Left renal cortex interstitium (tissue), 4 donors: ENCODE results near the gene CORO1A. TPM values are rescaled to one million over a fixed set of nuclear protein-coding genes. Genes with fewer than 3 reads are reported as not detected.
"Not testable (repeated sequence)": the region's sequence is repeated elsewhere in the genome, so short reads cannot be mapped to it uniquely, and the experiment has no call there.

ENCODE experiments used
- DNase-seq, 4 donors: peaks; one replicate each; pipeline ENCODE4 v3.0.0-alpha.2; 2013; ENCODE audit warnings: low read depth in 4 of 4, low spot score in 2 of 4, missing footprints in 1 of 4
- polyA plus RNA-seq, 4 donors: library from polyadenylated mRNA; unstranded; fragments of 120-200 nt; gene quantifications; one replicate each; pipeline ENCODE4 v1.2.1, GENCODE V29; 2013; ENCODE audit not compliant: insufficient read length in 4 of 4

CORO1A gene
- polyA plus RNA-seq, 4 donors: 7.6 to 15.3 (median 11.2) TPM

DNA sequence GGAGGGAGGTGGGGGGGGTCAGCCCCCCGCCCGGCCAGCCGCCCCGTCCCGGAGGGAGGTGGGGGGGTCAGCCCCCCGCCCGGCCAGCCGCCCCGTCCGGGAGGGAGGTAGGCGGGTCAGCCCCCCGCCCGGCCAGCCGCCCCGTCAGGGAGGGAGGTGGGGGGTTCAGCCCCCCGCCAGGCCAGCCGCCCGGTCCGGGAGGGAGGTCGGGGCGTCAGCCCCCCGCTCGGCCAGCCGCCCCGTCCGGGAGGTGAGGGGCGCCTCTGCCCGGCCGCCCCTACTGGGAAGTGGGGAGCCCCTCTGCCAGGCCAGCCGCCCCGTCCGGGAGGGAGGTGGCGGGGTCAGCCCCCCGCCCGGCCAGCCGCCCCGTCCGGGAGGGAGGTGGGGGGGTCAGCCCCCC, 14.0 kb upstream of the CORO1A start:
- not testable (repeated sequence) for DNase-seq

DNA sequence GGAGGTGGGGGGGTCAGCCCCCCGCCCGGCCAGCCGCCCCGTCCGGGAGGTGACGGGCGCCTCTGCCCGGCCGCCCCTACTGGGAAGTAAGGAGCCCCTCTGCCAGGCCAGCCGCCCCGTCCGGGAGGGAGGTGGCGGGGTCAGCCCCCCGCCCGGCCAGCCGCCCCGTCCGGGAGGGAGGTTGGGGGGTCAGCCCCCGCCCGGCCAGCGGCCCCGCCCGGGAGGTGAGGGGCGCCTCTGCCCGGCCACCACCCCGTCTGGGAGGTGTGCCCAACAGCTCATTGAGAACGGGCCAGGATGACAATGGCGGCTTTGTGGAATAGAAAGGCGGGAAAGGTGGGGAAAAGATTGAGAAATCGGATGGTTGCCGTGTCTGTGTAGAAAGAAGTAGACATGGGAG, 13.3 kb upstream of the CORO1A start:
- DNase-seq: not testable (repeated sequence)

DNA sequence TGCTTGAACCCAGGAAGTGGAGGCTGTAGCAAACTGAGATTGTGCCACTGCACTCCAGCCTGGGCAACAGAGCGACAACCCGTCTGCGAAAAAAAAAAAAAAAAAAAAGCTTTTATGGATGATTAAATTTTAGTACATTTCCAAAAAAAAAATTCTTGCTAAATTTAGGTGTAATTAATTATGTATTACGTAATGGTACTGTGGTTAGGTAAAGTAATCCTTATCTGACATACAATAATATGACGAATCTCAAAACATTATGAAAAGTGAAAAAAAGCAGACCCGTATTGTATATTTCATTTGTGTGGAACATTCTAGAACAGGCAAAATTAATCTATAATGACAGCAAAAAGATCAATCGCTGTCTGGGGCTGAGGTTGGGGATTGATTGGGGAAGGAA, 10.3 kb upstream of the CORO1A start:
- no peak for DNase-seq

DNA sequence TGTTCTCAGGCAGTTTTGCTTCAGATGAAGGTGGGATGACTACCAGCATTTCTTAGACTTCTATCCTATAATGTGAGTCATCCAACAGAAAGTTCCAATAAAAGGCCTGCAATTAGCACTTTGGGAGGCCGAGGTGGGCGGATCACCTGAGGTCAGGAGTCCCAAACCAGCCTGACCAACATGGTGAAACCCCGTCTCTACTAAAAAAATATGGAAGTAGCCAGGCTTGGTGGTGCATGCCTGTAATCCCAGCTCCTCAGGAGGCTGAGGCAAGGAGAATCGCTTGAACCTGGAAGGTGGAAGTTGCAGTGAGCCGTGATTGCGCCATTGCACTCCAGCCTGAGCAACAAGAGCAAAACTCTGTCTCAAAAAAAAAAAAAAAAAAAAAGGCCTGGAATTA, 6.5 kb upstream of the CORO1A start:
- DNase-seq: not testable (repeated sequence)

DNA sequence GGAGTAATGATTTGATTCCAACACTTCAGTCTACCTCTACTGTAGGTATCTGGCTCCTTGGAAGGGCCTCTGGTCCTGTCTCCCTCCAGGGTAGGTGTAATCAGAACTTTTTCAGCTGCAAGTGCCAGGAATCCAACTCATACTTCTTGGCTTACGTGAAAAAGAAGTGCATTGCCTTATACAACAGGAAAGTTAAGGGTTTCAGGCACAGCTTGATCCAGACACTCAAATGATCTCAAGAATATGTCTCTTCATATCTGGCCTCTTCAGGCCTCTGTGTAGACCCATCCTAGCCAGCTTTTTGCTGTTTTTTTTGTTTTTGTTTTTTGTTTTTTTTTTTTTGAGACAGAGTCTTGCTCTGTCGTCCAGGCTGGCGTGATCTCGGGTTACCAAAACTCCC, 4.2 kb upstream of the CORO1A start:
- DNase-seq: no peak

DNA sequence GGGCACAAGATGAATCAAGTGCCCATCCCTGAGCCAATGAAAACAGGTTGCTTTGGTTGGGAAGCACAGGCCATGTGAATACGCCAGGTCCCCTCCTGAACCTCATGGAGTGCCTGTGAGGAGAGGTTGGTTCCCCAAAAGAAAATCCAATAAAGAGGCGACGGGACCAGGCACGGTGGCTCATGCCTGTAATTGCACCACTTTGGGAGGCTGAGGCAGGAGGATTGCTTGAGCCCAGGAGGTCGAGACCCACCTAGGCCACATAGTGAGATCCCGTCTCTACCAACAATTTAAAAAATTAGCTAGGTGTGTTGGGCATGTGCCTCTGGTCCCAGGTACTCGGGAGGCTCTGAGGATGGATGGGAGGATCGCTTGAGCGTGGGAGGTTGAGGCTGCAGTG, 3.5 kb upstream of the CORO1A start:
- no peak for DNase-seq

DNA sequence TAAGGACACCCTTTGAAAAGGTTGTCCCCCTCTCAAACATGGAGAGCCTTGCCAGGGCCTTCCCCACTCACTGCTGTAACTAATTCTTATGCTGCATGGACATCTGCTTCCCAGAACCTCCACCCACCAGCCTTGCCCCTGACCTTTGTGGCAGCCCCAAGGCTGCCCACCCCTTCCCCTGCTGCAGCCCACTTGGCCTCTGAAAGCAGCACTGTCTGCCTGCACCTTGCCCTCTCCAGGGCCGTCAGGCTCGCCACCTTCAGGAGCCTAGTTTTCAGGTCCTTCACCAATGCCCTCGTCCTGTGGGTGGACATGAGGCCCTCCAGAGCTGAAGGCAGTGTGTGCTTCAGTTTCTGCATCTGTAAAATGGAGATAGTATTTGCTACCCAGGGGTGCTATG, 2.7 kb upstream of the CORO1A start:
- no peak for DNase-seq

DNA sequence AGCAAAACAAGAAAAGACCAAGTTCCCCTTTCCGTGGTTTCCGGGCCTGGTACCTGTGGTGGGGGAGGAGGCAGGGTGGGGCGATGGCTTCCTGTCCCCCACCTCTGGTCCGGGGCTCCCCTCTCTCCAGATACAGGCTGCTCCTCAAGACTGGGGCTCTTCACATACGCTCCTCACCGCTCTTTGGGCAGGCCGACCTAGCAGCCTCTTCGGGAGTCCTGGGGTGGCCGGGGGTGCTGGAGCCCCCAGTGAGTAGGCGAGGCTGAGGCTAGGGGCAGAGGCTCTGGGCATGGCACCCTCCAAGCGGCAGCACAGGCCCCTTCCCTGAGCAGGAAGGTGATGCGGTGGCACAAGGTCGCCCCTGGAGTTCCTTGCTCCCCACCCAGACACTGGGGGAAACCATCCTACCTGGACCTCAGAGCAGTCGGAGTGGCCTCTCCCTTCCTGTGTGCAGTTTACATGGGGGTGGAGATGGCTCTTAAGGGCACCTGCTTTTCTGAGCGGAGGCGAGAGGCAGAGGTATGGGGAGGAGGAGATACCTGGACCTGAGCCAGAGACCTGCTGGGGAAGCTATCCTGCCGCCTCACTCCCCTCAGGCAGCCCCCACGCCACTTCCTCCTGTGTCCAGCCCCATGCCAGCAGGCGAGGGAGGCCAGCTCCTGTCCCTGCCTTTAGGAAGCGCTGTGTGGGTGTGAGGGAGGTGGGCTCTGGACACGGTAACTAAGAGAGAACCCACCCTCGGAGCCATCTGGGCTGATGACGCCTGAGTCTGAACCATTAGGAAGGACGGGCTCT, 891 bp downstream of the CORO1A start:
- DNase-seq: no peak

DNA sequence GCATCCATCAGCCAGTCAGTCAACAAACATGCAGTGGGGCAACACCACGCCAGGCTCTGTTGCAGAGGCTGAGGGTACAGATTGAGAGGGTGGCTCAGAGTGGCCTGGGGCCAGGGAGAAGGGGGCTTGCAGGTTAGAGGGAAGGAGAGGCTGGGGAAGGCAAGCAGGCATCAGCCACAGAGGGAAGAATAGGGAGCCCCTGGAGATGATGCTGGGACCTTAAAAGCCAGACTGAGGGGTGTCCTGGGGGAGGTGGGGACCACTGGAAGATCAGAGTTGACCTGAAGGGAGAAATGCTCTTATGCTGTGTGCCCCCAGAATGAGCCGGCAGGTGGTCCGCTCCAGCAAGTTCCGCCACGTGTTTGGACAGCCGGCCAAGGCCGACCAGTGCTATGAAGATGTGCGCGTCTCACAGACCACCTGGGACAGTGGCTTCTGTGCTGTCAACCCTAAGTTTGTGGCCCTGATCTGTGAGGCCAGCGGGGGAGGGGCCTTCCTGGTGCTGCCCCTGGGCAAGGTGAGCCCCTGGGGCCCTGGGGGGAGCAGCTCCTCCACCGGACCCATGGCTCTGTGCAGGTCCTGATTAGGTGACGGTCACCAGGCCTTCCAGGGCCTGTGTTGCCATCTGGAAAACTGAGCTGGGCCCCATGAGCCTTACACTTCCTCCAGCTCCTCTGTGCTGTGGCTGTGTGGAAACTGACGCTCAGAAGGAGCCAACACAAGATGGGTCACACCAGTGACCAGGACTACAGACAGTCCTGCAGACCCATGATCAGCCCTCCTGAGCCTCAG, 1.7 kb downstream of the CORO1A start:
- no peak for DNase-seq

DNA sequence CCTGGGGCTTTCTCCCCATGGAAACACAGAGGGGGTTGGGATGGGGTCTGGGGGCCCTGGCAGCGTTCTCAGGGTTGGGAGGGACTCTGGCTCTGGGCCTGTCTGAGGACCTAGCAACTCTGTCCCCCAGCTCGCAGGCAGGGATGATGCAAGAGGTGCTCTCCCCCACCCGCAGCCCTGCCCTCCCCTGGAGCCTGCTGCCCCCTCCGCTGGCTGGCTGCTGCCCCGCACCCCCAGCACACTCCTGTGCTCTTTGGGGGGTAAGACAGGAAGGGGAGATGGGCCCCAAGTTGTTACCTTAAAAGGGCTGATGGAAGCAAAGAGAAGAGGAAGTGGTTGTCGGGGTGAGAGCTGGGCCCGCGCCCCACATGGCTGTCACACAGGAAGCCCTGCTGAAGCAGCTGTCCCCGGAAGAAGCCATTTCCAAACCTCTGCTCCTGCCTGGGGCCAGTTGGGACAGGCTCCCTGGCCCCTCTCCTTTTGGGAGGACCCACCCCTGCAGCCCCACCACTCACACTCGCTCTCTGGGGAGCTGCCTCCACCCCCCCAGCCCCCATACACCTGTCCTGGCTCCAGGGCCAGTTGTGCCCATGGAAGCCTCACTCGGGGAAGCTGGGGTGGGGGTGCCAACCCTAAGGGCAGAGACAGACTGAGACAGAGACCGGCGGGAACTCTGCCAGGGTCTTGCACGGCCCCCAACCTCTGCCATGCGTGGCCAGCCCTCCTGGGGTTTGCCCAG, 2.5 kb downstream of the CORO1A start:
- DNase-seq: no peak

DNA sequence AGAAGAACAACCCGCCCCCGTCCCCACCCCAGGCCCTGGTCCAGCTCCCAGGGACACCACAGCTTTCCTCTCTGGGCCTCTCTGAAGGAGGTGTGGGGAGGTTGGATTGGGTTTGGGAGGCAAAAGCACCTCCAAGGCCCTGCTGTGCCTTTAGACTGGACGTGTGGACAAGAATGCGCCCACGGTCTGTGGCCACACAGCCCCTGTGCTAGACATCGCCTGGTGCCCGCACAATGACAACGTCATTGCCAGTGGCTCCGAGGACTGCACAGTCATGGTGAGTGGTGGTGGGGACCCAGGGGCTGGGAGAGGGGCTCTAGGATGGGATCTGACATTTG, 3.0 kb downstream of the CORO1A start:
- DNase-seq: no peak

DNA sequence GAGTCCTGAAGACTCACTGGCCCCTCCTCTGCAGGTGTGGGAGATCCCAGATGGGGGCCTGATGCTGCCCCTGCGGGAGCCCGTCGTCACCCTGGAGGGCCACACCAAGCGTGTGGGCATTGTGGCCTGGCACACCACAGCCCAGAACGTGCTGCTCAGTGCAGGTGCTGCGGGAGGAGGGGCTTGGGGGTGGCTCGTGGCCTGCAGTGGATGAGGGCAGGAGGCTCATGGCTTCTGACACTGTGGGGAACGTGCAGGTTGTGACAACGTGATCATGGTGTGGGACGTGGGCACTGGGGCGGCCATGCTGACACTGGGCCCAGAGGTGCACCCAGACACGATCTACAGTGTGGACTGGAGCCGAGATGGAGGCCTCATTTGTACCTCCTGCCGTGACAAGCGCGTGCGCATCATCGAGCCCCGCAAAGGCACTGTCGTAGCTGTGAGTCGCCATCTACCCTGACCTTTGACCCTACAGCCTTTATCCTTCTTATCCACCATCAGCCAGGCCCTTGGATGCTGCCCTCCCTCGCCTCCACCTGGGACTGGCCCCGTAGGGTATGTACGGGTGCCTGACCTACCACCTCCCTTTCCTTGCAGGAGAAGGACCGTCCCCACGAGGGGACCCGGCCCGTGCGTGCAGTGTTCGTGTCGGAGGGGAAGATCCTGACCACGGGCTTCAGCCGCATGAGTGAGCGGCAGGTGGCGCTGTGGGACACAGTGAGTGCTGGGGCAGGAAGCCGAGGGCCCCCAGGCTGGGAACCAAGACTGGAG, 3.6 kb downstream of the CORO1A start:
- no peak for DNase-seq

DNA sequence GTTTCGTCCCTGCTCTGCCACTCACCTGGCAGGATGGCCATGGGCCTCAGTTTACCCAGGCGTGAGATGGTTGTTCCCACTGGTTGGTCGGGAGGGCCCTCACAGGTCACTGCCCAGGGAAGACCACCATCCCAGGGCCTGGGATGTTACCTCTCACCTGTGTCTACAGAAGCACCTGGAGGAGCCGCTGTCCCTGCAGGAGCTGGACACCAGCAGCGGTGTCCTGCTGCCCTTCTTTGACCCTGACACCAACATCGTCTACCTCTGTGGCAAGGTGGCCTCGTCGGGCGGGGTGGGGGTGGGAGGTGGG, 4.1 kb downstream of the CORO1A start:
- DNase-seq: no peak

DNA sequence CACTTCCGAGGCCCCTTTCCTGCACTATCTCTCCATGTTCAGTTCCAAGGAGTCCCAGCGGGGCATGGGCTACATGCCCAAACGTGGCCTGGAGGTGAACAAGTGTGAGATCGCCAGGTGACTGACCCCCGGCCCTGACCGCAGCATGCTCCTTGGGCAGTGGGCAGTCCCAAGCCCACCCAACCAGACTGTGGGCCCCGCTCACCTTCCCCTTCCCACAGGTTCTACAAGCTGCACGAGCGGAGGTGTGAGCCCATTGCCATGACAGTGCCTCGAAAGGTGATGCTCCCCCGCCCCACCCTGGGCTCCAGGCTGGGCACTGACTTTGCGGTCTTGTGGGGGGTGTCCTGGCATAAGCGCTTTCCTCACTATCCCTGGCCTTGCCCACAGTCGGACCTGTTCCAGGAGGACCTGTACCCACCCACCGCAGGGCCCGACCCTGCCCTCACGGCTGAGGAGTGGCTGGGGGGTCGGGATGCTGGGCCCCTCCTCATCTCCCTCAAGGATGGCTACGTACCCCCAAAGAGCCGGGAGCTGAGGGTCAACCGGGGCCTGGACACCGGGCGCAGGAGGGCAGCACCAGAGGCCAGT, 4.7 kb downstream of the CORO1A start:
- DNase-seq: no peak

DNA sequence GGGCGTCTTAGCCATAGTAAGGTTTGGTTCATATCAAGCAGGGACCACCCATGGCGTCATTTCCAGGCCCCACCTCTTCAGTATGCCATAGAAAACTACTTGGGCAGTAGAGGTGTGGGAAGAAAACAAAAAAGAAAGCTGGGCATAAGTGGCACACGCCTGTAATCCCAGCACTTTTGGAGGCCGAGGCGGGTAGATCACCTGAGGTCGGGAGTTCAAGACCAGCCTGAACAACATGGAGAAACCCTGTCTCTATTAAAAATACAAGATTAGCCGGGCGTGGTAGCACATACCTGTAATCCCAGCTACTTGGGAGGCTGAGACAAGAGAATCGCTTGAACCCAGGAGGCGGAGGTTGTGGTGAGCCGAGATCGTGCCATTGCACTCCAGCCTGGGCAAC, 7.8 kb downstream of the CORO1A start:
- not testable (repeated sequence) for DNase-seq

DNA sequence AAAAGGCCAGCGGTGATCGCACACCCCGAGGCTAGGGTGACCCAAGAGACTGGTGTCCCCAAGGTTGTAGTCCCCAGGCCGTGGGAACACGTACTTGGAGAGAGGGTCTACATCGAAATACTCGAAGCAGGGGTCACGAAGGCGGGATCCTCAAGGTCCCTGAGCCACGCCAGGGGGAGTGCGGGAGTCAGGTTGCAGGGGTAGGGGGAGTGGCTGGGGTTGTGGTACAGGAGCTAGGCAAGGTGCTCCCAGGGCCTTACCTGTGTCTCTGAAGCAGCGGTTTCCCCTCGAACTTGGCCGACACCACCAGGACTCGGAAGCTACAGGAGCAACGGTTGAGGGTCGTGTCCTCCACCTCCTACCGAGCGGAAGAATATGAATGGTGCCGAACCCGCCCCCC, 9.7 kb downstream of the CORO1A start:
- DNase-seq: not testable (repeated sequence)

DNA sequence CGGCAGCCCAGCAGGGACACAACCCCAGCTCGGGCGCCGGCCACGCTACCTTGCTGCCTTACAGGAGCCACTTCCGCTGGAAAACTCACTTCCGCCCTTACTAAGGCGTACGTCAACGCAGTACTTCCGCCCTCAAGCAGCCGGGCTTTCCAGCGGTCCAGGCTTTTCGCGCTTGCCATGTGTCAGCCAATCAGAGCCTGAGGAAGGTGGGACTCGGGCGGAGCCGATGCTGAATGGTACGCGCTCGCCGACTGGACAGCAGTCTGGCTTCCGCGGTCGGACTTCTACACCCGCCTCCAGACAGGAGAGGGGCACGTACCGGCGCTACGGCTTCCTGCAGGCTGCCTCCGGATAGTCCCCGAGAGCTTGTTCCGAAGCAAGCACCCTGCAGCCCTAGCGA, 10.2 kb downstream of the CORO1A start, which contains the start of the genes BOLA2B and SLX1A:
Gene BOLA2B, minus strand, starts transcription at position 52 of the 400 bp plus-strand sequence. CDS start 71 bp downstream, outside the sequence.
Gene SLX1A, plus strand, starts transcription at position 261 of the 400 bp plus-strand sequence. CDS start 210 bp downstream, outside the sequence.
- DNase-seq: not testable (repeated sequence)

DNA sequence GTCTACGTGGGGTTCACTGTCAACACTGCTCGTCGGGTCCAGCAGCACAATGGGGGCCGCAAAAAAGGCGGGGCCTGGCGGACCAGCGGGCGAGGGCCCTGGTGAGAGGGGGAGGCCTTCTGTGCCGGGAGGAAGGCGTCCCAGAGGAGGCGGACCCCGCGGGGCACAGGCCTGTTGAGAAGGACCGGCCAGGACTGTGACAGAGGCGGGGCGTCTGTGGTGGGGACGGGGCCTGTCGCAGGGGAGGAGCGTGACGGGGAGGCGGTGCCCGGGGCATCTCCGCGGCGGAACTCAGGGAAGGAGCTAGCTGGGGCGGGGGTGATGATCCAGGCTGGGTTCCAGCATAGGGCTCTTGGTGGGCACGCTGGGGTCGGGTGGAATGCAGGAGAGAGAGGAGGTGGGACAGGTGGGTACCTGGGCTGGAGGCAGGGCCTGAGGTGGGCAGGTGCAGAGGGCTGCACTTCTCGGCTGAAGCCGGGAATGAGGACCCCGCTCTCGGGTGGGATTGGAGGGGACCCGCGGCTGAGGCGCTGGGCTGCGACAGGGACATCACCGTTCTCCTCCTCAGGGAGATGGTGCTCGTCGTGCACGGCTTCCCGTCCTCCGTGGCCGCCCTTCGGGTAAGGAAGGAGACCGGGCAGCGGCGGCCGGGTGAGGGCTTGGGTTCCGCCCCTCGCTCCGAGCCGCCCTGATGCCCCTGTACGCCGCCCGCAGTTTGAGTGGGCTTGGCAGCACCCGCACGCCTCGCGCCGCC, 10.9 kb downstream of the CORO1A start:
- not testable (repeated sequence) for DNase-seq

DNA sequence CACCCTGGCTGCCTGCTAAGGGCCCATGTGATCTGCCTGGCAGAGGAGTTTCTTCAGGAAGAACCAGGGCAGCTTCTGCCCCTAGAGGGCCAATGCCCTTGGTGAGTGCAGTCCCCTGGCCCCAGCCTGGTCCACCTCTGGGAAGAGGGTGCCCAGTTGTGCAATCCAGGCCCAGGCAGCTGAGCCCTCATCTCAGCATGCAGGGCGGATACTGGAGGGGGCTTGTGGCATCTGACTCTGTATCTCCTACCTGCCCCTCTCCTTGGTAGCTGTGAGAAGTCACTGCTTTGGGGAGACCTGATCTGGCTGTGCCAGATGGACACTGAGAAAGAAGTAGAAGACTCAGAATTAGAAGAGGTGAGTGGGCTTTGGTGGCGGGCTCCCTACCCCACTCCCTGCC, 13.6 kb downstream of the CORO1A start:
- DNase-seq: not testable (repeated sequence)
